Measurements from ENCODE around the gene CAPG. TPM values are rescaled to one million over a fixed set of nuclear protein-coding genes. Genes with fewer than 3 reads are reported as not detected.

CAPG gene
- total and polyA plus RNA-seq, 10 of the 15 experiments (the other 5 are each of a cell fraction or from before 2014, with no cell fraction given) = 26.3 to 192 (median 100) TPM

DNA sequence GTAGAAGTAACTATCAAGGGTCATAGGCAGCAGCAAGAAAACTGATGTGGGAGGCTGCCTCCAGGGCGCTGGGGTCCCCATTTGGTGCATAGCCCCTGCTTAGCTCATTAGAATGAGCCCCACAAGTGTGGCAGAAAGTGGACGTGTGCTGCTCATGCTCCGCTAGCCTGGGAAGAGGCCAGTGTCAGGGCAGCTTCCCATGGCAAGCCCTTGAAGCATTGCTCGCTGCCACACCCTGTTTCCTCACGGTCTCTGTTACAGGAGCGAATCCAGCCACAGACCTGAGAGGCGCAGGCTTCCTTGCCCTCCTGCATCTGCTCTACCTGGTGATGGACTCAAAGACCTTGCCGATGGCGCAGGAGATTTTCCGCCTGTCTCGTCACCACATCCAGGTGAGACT, 33.1 kb downstream of the CAPG start:
- Histone ChIP-seq H3K4me2 (ENCODE audit: control insufficient read depth, insufficient read depth) (no peak overlapping the region), H2AFZ (ENCODE audit: control insufficient read depth, low read depth, low read length) (no peak overlapping the region), H3K36me3 (ENCODE audit: control insufficient read depth in 2 of 2, insufficient read depth in 2 of 2, low read length in 1 of 2) (peaks cover 0 to 4% of the 10 kb centered on the region in 2 experiments; a peak in 1 of 4 replicates), H3K27ac (ENCODE audit: control insufficient read depth, insufficient read depth) (no peak overlapping the region), H3K4me3 (no peak overlapping the region), H3K9ac (ENCODE audit: control insufficient read depth, insufficient read depth, low read length) (no peak overlapping the region), H3K9me3 (replicated peaks; ENCODE audit: control insufficient read depth, insufficient read depth, low read length) (no peaks in the 10 kb centered on the region), H3K27me3 (replicated peaks in 1 of 2; ENCODE audit: control insufficient read depth in 2 of 2, insufficient read depth in 2 of 2, low read length in 1 of 2) (no peaks in the 10 kb centered on the region), H3K4me1 (ENCODE audit: control insufficient read depth, insufficient read depth, low read length) (no peaks in the 10 kb centered on the region), H4K20me1 (ENCODE audit: control insufficient read depth, insufficient read depth) (no peaks in the 10 kb centered on the region), H3K79me2 (ENCODE audit: control insufficient read depth, insufficient read depth, low read length) (no peaks in the 10 kb centered on the region)
- ChIA-PET RAD21 (ENCODE audit: unreplicated experiment) (no interaction called here), POLR2A (interaction anchor here (0.9 kb wide), 1 partner anchor 12 kb away, joined by 3 read pairs; no protein-coding TSS in a partner anchor), SMC1A (ENCODE audit: uncharacterized antibody, unreplicated experiment) (no interaction called here), CTCF (interaction anchor here (0.6 kb wide), 1 partner anchor 210 kb away, joined by 3 read pairs; no protein-coding TSS in a partner anchor)
- in situ Hi-C loops (cut with MboI) = no loop called here
- DNase-seq (ENCODE audit: low read depth, low spot score) (no peak), FAIRE-seq (no peak), ATAC-seq (no peak)
- intact Hi-C loops (cut with micrococcal nuclease; ENCODE audit: unreplicated experiment) = no loop called here
- BruUV-seq (replicated peaks) = no TSS peak
- TF ChIP-seq POLR2AphosphoS5 (IDR thresholded peaks at IDR 0.05; ENCODE audit: low read length) (no peak), IRF4 (IDR thresholded peaks at IDR 0.05; ENCODE audit: low read depth, low read length) (no peak), CHD2 (IDR thresholded peaks at IDR 0.05; ENCODE audit: borderline replicate concordance, low read depth, low read length) (no peak), EGR1 (IDR thresholded peaks at IDR 0.05; ENCODE audit: borderline replicate concordance in 1 of 2, low read depth in 2 of 2, low read length in 2 of 2) (no peak), CEBPB (IDR thresholded peaks at IDR 0.05; ENCODE audit: borderline replicate concordance in 1 of 2, low read depth in 2 of 2, low read length in 2 of 2) (no peak), BCL11A (IDR thresholded peaks at IDR 0.05; ENCODE audit: low read depth, low read length) (no peak), SP1 (IDR thresholded peaks at IDR 0.05; ENCODE audit: low read depth, low read length) (no peak), TCF3 (IDR thresholded peaks at IDR 0.05; ENCODE audit: borderline replicate concordance, insufficient read depth, low read depth, low read length) (no peak), GABPA (IDR thresholded peaks at IDR 0.05; ENCODE audit: low read depth) (no peak), MYC (IDR thresholded peaks at IDR 0.05; ENCODE audit: insufficient read depth, insufficient read length, insufficient replicate concordance, low read length, severe bottlenecking) (no peak)
- TF ChIP-seq, protein P1, sequence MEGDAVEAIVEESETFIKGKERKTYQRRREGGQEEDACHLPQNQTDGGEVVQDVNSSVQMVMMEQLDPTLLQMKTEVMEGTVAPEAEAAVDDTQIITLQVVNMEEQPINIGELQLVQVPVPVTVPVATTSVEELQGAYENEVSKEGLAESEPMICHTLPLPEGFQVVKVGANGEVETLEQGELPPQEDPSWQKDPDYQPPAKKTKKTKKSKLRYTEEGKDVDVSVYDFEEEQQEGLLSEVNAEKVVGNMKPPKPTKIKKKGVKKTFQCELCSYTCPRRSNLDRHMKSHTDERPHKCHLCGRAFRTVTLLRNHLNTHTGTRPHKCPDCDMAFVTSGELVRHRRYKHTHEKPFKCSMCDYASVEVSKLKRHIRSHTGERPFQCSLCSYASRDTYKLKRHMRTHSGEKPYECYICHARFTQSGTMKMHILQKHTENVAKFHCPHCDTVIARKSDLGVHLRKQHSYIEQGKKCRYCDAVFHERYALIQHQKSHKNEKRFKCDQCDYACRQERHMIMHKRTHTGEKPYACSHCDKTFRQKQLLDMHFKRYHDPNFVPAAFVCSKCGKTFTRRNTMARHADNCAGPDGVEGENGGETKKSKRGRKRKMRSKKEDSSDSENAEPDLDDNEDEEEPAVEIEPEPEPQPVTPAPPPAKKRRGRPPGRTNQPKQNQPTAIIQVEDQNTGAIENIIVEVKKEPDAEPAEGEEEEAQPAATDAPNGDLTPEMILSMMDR (IDR thresholded peaks at IDR 0.05 in 2 of 3, conservative IDR thresholded peaks at IDR 0.05 in 1 of 3; ENCODE audit: control insufficient read depth in 2 of 3, extremely low read depth in 1 of 3, insufficient read depth in 1 of 3, low read depth in 3 of 3, low read length in 3 of 3) = no peak
- 95% methylated on average over 11 of the region's 11 CpGs for WGBS (ENCODE audit: insufficient coverage, insufficient replicate concordance, low lambda C conversion rate, missing lambda C conversion rate)
